ENCODE data around the gene DNPEP. TPM values are rescaled to one million over a fixed set of nuclear protein-coding genes. Genes with fewer than 3 reads are reported as not detected.
A peak's percentile ranks its signal among the peaks of the same experiment; 100 is the strongest.
"Not testable (repeated sequence)": the region's sequence is repeated elsewhere in the genome, so short reads cannot be mapped to it uniquely, and the experiment has no call there.

The DNPEP gene
- total RNA-seq, 1 donor from 2014 or later = 148 TPM

DNA sequence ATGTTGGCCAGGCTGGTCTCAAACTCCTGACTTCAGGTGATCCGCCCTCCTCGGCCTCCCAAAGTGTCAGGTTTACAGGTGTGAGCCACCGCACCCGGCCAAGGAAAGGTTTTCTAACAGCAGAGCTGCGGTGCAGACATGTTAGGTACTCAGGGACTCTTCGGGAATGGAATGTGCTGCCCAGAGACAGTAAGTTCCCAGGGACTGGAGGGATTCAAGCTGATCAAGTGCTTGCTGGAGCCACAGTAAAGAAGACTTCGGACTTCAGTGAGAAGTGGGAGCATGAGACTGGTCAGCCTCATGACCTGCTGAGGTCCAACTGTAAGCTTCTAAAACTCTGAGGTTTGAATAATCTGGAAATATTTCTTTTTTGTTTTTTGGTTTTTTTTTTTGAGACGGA, 22.7 kb upstream of the DNPEP start:
- no peak for DNase-seq
- Mint-ChIP-seq H3K27me3 (peaks cover 20% of the 10 kb centered on the region), H3K4me1 (no peaks in the 10 kb centered on the region), H3K27ac (no peak overlapping the region), H3K36me3 (ENCODE audit: low read depth) (no peaks in the 10 kb centered on the region), H3K4me3 (no peak overlapping the region), H3K9me3 (no peaks in the 10 kb centered on the region)
- intact Hi-C loops (cut with micrococcal nuclease) = no loop called here

DNA sequence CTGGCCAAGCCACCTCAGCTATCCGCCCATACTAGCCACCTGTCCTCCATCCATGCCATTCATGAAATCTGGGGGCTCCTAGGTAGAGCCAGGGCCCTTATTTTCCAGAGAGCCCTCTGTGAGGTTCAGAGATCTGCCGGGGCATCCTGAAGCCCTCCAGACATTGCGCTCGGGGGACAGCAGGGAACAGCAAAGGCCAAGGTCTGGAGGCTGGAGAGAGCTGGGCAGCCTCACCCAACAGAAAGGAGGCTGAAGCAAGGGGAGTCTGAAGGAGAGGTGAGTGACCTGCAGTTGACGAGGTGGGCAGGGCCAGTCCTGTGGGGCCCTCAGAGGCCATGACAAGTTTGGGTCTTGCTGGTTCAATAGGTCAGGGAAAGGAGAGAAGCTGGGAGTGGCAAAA, 21.9 kb upstream of the DNPEP start:
- H3K36me3 Mint-ChIP-seq (ENCODE audit: low read depth) = no peaks in the 10 kb centered on the region
- no peak overlapping the region for H3K4me3 Mint-ChIP-seq
- H3K27me3 Mint-ChIP-seq = peaks cover 13% of the 10 kb centered on the region
- no peak for DNase-seq
- no peak overlapping the region for H3K27ac Mint-ChIP-seq
- H3K9me3 Mint-ChIP-seq = no peaks in the 10 kb centered on the region
- no peaks in the 10 kb centered on the region for H3K4me1 Mint-ChIP-seq
- intact Hi-C loops (cut with micrococcal nuclease) = no loop called here

DNA sequence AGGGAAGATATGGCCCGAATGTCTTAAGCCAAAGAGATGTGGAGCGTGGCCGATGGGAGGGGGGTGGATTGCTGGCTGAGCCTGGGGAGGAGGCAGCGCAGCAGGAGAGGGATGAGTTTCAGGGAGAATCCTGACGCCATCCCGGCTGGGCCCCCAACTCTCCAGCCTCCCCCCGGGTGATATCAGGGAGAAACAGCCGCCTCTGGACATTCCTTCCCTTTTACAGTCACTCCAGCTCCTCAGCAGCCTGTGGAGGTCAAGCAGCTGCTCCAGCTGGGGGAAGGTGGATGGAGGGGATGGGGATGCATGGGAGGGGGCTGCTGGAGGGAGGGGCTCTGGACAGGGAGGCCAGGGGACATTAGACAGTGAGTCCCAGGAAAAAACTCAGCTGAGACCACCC, 20.9 kb upstream of the DNPEP start:
- Mint-ChIP-seq H3K36me3 (ENCODE audit: low read depth) (no peaks in the 10 kb centered on the region), H3K27me3 (peaks cover 11% of the 10 kb centered on the region), H3K9me3 (no peaks in the 10 kb centered on the region), H3K4me1 (no peaks in the 10 kb centered on the region), H3K4me3 (no peak overlapping the region), H3K27ac (no peak overlapping the region)
- intact Hi-C loops (cut with micrococcal nuclease) = no loop called here
- DNase-seq = no peak

DNA sequence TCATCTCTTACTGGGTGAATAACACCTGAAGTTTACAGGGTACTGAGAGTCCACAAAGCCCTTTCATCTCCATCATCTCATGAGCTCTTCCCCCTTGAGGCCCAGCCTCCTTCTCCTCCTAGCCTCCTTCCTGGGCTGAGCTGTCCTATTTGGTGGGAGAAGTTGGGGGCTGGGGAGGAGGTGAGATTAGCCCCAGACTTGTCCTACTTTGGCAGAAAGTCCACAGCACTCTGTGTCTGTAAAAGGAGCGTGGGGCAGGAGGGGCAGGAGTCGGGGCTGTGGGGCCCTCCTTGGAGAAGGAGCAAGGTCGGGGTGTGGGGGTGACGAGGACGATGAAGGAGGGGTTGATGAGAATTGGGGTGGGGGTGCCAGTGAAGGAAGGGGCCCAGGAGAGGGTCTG, 20.5 kb upstream of the DNPEP start:
- Mint-ChIP-seq H3K4me1 (no peaks in the 10 kb centered on the region), H3K4me3 (no peak overlapping the region), H3K36me3 (ENCODE audit: low read depth) (no peaks in the 10 kb centered on the region), H3K27me3 (peaks cover 11% of the 10 kb centered on the region), H3K9me3 (no peaks in the 10 kb centered on the region), H3K27ac (no peak overlapping the region)
- no peak for DNase-seq
- intact Hi-C loops (cut with micrococcal nuclease) = no loop called here

DNA sequence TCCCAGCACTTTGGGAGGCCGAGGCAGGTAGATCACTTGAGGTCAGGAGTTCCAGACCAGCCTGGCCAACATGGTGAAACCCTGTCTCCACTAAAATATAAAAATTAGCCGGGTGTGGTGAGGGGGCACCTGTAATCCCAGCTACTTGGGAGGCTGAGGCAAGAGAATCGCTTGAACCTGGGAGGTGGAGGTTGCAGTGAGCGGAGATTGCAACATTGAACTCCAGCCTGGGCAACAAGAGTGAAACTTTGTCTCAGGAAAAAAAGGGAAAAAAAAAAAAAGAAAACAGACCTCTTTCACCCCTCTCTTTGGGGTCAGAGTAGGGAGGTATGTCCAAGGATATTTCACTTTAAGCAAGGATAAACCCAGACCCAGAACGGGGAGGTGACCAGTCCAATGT, 19.6 kb upstream of the DNPEP start:
- peaks cover 11% of the 10 kb centered on the region for H3K27me3 Mint-ChIP-seq
- DNase-seq; intact Hi-C loops (cut with micrococcal nuclease); H3K4me1 Mint-ChIP-seq; H3K27ac Mint-ChIP-seq; H3K4me3 Mint-ChIP-seq; H3K9me3 Mint-ChIP-seq; H3K36me3 Mint-ChIP-seq (ENCODE audit: low read depth): not testable (repeated sequence)

DNA sequence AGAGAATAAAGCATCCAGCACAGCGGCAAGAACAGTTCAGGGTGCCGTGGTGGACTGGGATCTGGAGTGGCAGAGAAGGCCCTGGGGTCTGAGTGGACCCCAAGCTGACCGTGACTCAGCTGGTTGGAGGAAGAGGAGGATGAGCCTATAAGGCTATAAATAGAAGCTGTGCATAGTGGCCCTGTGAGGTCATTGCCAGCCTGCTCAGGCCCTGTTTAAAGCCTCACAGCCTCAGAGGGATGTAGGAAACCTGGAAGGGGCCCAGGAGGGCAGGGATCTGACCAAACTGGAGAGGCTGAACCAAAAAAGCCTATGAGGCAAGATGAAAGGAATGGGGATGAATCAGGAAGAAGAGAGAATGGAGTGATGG, 19.1 kb upstream of the DNPEP start:
- Mint-ChIP-seq H3K36me3 (ENCODE audit: low read depth) (no peaks in the 10 kb centered on the region), H3K9me3 (no peaks in the 10 kb centered on the region), H3K4me1 (no peaks in the 10 kb centered on the region), H3K27ac (no peak overlapping the region), H3K4me3 (no peak overlapping the region), H3K27me3 (peaks cover 12% of the 10 kb centered on the region)
- DNase-seq = no peak
- intact Hi-C loops (cut with micrococcal nuclease) = no loop called here

DNA sequence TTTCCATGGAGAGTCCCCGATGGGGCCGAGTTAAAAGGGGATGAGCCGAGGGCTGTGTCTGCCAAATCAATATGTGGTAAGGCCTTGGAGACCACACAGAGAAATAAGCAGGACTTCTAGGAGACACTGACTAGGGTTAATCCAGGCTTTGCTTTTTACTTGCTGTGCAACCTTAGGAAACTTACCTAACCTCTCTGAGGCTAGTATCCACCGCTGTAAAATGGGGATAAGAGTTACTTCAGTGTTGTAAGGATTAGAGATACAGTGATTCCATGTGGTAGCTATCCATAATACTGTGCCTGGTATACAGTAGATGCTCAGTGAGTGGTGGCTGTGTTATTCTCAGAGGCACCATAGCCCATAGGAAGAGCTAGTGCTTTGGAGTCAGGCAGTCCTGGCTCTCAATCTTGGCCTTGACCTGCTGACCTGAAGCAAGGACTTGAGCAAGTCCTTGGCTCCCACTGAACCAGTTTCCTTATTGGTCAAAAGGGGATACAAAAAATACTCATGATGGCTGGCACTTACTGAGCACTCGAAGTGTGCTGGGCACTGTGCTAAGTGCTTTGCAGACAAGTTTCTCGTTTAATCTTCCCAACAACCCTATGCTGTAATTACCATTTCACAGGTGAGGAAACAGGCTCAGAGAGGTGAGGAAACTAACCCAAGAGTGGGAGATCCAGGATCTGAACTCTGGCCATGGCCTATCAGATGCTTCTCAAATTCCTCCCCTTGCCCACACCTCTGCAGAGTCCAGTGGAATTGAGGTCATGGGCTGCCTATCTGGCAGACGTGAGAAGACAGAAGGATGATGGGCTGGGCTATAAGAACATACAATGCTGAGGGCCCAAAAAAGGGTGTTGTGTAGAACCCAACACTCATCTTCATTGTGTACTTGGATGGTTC, 18.5 kb upstream of the DNPEP start:
- no peaks in the 10 kb centered on the region for H3K4me1 Mint-ChIP-seq
- no peak overlapping the region for H3K4me3 Mint-ChIP-seq
- H3K27me3 Mint-ChIP-seq = peaks cover 12% of the 10 kb centered on the region
- H3K36me3 Mint-ChIP-seq (ENCODE audit: low read depth) = no peaks in the 10 kb centered on the region
- no peaks in the 10 kb centered on the region for H3K9me3 Mint-ChIP-seq
- intact Hi-C loops (cut with micrococcal nuclease) = no loop called here
- no peak for DNase-seq
- no peak overlapping the region for H3K27ac Mint-ChIP-seq

DNA sequence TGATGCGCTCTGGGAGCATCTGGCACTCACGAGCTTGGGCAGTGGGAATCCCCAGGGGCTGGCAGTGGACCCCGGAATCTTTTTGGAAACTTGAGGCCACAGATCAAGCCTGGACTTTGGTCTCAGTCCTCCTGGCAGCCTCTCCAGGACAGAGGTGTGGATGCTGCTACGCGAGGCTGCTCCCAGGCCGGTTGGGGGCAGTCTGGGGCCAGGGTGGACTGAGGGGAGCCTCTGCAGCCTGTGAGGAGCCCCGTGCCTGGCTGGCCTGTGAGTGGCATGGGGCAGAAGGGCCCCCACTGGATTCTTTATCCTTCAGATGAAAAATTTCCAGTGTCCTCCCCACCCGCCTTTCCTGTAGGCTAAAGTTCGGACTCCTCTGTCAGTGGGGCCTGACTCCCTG, 17.7 kb upstream of the DNPEP start:
- peaks cover 12% of the 10 kb centered on the region for H3K27me3 Mint-ChIP-seq
- no peak overlapping the region for H3K4me3 Mint-ChIP-seq
- H3K4me1 Mint-ChIP-seq = no peaks in the 10 kb centered on the region
- H3K27ac Mint-ChIP-seq = no peak overlapping the region
- intact Hi-C loops (cut with micrococcal nuclease) = no loop called here
- no peaks in the 10 kb centered on the region for H3K9me3 Mint-ChIP-seq
- DNase-seq = no peak
- no peaks in the 10 kb centered on the region for H3K36me3 Mint-ChIP-seq (ENCODE audit: low read depth)

DNA sequence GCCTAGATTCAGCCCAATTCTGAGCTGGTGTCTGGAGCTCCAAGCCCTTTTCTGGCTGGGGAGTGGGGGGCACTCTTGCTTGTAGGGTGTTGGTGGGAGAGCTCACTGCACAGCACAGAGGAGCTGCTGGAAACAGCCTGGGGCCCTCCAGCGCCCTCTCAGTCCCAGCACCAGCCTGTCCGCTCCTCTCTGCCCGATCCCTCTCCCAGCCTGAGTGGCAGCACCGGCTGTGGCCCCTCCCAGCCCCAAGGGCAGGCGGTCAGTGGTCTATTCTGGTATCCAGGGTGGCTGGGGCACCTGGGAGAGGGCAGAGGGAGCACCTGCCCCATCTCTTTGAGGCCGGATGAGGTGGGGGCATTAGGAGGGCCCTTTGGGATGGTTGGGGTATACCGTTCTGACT, 17.2 kb upstream of the DNPEP start:
- Mint-ChIP-seq H3K36me3 (ENCODE audit: low read depth) (no peaks in the 10 kb centered on the region), H3K9me3 (no peaks in the 10 kb centered on the region), H3K4me3 (no peak overlapping the region), H3K27me3 (peaks cover 13% of the 10 kb centered on the region), H3K27ac (no peak overlapping the region), H3K4me1 (no peaks in the 10 kb centered on the region)
- intact Hi-C loops (cut with micrococcal nuclease) = loop anchor here (5.0 kb wide), 1 partner anchor 72 kb away; no protein-coding TSS in a partner anchor
- DNase-seq = no peak

DNA sequence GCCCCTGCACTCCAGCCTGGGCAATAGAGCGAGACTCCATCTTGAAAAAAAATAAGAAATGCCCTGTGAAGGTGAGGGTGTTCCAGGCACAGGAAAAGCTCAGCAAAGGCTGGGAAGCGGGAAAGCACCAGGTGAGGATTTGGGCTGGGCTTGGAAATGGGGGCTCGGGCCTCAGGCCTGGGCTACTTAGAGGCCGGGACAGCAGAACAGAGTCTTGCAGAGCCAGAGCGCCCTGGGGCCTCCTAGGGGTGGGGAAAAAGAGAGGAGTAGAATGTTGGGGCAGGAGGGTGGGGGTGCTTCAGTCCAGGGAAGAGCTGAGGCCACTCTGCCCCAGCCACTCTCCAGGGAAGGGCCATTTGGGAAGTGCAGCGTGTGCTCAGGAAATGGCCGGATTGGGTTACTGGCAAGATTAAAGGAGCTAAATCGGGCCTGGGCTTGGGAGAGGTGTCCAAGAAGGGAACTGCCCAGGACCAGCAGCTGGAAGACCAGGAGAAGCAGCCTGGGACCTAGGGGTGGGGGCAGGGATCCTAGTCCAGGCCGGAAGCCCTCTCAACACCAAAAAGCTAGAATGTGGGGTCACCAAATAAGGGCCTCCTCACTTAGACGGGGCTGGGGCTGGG, 16.7 kb upstream of the DNPEP start:
- H3K27ac Mint-ChIP-seq = no peak overlapping the region
- DNase-seq = no peak
- H3K36me3 Mint-ChIP-seq (ENCODE audit: low read depth) = no peaks in the 10 kb centered on the region
- intact Hi-C loops (cut with micrococcal nuclease) = loop anchor here (5.0 kb wide), 1 partner anchor 73 kb away; no protein-coding TSS in a partner anchor
- peaks cover 11% of the 10 kb centered on the region for H3K27me3 Mint-ChIP-seq
- no peaks in the 10 kb centered on the region for H3K9me3 Mint-ChIP-seq
- no peaks in the 10 kb centered on the region for H3K4me1 Mint-ChIP-seq
- H3K4me3 Mint-ChIP-seq = no peak overlapping the region

DNA sequence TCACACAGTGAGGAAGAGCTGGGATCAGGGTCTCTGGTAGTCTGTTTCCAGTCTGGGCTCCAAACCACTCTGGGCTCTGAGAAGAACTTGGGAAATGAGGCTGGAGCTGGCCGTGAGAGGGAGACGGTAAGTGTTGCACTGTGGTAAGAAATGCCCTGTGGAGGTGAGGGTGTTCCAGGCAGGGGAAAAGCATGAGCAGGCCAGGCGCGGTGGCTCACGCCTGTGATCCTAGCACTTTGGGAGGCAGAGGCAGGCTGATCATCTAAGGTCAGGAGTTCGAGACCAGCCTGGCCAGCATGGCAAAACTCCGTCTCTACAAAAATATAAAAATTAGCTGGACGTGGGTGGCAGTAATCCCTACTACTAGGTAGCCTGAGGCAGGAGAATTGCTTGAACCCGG, 16.1 kb upstream of the DNPEP start:
- Mint-ChIP-seq H3K27me3 (peaks cover 11% of the 10 kb centered on the region), H3K4me3 (no peak overlapping the region), H3K27ac (no peak overlapping the region), H3K9me3 (no peaks in the 10 kb centered on the region), H3K36me3 (ENCODE audit: low read depth) (no peaks in the 10 kb centered on the region), H3K4me1 (no peaks in the 10 kb centered on the region)
- intact Hi-C loops (cut with micrococcal nuclease) = loop anchor here (1.0 to 5.0 kb wide), 4 partner anchors 15 to 126 kb away; partner anchors contain the start of gene SPEG
- no peak for DNase-seq

DNA sequence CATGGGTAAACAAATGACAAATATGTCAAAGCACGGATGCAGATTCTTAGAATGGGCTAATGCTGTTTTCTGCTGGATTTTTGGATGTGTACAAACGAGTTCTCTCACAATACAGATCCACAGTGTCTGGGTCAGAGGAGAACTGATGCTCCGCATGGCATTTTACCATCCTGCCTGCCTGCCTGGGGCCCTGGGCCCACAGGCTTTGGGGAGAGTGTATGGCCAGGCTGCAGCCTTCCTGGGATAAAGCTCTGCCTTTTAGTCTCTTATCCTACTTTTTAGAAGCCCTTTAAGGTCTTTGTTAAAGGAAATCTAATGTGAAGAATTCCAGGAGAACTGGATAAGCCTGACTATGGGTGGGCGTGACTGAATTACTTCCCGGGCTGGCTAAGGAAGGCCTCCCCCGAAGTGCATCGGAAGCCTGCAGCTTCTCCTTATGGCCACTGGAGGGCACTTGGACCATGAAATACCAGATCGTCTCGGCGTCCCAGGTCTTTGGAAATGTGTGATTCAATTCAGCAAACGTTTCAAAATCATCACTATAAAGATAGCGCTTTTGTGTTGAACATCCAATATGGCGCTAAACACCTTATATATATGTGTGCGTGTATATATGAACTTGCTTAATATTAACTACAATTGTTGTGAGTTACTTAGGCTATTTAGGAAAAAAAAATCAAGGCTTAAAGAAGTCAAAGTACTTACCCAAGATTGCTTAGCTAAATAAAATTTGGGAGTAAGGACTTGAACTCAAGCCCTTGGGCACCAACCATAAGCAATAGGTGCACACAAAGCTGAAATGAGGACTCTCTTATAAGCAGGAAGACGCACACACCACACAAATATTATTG, 15.2 kb upstream of the DNPEP start:
- H3K4me1 Mint-ChIP-seq = no peaks in the 10 kb centered on the region
- intact Hi-C loops (cut with micrococcal nuclease) = loop anchor here (1.0 to 5.0 kb wide), 4 partner anchors 14 to 127 kb away; partner anchors contain the start of gene SPEG

DNA sequence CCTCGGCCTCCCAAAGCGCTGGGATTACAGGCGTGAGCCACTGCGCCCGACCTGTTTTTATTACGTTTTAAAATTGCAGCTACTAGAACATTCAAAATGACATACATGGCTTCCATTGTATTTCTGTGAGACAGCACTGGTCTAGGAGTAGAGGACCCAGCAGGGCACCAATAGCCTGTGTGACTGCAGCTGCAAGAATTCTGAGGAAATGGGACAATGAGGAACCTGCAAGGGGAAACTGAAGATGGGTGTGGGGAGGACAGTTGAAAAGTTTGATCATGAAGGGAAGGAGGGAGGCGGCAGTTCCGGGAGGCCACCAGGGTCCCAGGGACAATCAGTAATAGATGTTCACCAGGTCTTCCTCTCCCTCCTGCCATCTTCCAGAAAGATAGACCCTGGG, 13.9 kb upstream of the DNPEP start:
- intact Hi-C loops (cut with micrococcal nuclease) = loop anchor here (5.0 kb wide), 1 partner anchor 76 kb away; no protein-coding TSS in a partner anchor
- H3K4me1 Mint-ChIP-seq = peaks cover 3% of the 10 kb centered on the region

More for the DNA sequence above, 15.2 kb upstream of the DNPEP start:
- Mint-ChIP-seq H3K36me3 (ENCODE audit: low read depth) (no peaks in the 10 kb centered on the region), H3K4me3 (no peak overlapping the region), H3K9me3 (no peaks in the 10 kb centered on the region), H3K27ac (no peak overlapping the region), H3K27me3 (peaks cover 9% of the 10 kb centered on the region)
- DNase-seq = peak; percentile 86

More for the DNA sequence above, 13.9 kb upstream of the DNPEP start:
- Mint-ChIP-seq H3K36me3 (ENCODE audit: low read depth) (no peaks in the 10 kb centered on the region), H3K27me3 (peaks cover 9% of the 10 kb centered on the region), H3K27ac (no peak overlapping the region), H3K4me3 (no peak overlapping the region), H3K9me3 (no peaks in the 10 kb centered on the region)
- no peak for DNase-seq
